ENCODE results near the gene ARMCX4.

DNA sequence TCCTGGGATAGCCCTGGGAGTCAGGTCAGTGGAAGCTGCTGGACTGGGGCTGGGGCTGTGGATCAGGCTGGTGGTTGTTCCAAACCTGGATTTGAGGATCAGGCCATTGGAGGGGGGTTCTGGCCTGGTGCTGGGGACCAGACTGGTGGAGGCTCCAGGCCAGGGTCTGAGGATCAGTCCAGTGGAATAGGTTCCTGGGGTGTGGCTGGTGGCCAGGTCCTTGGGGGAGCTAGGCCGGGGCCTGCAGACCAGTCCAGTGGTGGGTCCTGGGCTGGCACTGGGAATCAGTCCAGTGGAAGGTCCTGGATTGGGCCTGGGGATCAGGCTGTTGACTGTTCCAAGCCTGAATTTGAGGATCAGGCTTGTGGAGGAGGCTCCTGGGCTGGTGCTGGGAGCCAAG is 8.0 kb downstream of the ARMCX4 start:
- no peak for TF ChIP-seq POLR2A (IDR thresholded peaks at IDR 0.05)
- TF ChIP-seq, protein P1, sequence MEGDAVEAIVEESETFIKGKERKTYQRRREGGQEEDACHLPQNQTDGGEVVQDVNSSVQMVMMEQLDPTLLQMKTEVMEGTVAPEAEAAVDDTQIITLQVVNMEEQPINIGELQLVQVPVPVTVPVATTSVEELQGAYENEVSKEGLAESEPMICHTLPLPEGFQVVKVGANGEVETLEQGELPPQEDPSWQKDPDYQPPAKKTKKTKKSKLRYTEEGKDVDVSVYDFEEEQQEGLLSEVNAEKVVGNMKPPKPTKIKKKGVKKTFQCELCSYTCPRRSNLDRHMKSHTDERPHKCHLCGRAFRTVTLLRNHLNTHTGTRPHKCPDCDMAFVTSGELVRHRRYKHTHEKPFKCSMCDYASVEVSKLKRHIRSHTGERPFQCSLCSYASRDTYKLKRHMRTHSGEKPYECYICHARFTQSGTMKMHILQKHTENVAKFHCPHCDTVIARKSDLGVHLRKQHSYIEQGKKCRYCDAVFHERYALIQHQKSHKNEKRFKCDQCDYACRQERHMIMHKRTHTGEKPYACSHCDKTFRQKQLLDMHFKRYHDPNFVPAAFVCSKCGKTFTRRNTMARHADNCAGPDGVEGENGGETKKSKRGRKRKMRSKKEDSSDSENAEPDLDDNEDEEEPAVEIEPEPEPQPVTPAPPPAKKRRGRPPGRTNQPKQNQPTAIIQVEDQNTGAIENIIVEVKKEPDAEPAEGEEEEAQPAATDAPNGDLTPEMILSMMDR (IDR thresholded peaks at IDR 0.05), result no peak
